Activated gamma-delta T cell treated with anti-CD3 and anti-CD28 coated beads, Interleukin-2, amount 50 U/mL, for 16 hours (primary cell): ENCODE measurements around the gene EFTUD2.

Experiments
- DNase-seq: peaks from one replicate; pipeline ENCODE4 v3.0.0-alpha.2; 2020; ENCODE audit warnings: low read depth

EFTUD2 gene

DNA sequence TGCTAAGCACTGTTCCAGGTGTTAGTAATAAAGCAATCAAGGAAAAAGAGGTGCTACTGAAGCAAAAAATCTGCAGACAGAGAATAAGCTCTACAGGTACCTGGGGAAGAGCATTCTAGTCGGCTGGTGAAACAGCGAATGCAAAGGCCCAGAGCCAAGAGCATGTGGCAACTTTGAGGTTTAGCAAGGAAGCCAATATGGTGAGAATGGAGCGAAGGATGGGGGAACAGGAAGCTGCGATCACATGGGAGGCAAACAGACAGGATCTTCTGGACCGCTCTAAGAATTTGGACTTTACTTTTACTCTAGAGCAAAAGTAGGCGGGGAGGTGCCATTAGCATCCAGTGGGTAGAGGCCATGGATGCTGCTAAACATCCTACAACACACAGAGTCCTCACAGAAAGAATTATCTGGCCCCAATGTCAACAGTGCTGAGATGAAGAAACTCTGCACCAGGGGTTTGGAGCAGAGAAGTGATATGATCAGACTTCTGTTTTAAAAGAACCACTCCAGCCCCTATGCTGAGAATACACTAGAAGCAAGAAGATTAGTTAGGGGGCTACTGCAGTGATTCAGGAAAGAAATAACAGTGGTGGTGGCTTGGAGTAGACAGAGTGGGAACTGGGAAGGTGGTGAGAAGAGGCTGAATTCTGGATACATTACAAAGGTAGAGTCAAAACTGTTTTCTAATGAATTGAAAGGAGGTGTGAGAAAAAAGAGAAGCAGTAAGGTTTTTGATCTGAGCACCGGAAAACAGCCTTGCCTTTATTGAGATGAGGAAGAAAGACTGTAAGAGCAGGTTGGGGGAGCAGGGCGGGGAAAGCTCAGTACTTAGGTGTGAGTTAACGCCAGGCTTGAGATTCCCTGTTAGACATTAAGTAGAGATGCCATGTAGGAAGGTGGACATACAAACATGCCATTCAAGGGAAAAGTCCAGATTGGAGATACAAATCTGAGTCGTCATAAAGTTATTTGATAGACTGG, 11.0 kb downstream of the EFTUD2 start:
- DNase-seq, result no peak

GRCh38 chr17:44887016-44887415, 12.2 kb downstream of the EFTUD2 start:
- no peak for DNase-seq

DNA sequence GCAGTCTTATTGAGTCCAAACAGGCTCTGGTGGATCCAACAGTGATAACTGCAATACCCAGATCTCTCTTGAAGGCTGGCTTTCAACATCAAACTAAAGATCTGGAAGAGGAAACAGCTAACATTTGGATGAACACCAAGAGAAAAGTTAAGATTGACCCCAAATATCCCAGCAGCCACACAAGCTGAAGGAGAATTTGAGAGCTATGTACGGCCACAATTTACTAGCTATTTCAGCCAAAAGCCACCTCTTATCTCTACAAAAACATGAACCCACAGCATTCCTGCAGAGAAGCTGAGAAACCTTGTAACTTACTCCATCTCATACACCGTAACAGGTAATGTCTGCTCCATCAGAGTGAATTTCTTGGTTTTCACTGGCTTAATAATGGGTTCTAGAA, 14.3 kb downstream of the EFTUD2 start:
- no peak for DNase-seq

- no peak for DNase-seq
These were observed 18.1 kb downstream of the EFTUD2 start for GRCh38 chr17:44881145-44881544.

- no peak for DNase-seq
These were observed 19.2 kb downstream of the EFTUD2 start for GRCh38 chr17:44880062-44880461.

GRCh38 chr17:44879376-44879775, 19.9 kb downstream of the EFTUD2 start:
- no peak for DNase-seq

DNA sequence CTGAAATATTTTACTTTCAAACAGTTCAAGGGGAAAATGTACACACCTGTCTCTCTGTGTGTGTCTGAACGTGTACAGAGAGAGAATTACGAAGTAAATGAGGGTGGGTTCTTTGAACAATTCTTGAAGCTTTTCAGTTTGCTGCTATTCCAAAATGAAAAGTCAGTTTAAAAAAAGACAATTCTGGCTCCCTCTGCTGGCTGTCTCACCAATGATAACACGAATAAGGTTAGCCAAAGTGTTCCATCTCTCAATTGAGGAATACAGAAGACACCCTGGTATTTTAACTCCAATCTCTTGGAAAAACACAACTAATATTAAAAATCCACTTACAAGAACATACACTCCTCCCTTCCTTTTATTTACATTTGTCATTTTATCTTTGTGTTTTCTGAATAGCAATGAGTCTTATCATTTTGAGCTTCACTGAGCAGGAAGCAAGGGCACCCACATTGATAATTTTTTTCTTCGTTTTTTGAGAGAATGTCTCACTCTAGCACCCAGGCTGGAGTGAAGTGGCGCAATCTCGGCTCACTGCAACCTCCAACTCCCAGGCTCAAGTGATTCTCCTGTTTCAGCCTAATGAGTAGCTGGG, 20.5 kb downstream of the EFTUD2 start:
- DNase-seq, result no peak

DNA sequence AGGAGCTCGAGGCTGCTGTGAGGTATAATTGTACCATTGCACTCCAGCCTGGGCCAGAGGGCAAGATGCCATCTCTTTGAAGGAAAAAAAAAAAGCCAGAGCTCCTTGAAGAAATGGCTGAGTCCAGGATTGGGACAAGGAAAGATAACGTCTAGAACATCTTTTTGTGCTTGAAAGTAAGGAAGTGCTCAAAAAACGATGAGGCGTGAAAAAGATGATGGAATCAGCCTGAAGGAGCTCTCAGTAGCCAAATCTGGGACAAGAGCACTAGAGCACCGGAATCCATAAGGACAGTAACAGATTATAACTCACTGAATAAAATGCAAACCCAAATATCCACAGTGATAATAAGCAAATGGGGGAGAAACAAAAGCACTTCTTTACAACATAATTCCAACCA, 22.1 kb downstream of the EFTUD2 start:
- DNase-seq, result no peak

GRCh38 chr17:44875761-44876160, 23.5 kb downstream of the EFTUD2 start:
- no peak for DNase-seq

DNA sequence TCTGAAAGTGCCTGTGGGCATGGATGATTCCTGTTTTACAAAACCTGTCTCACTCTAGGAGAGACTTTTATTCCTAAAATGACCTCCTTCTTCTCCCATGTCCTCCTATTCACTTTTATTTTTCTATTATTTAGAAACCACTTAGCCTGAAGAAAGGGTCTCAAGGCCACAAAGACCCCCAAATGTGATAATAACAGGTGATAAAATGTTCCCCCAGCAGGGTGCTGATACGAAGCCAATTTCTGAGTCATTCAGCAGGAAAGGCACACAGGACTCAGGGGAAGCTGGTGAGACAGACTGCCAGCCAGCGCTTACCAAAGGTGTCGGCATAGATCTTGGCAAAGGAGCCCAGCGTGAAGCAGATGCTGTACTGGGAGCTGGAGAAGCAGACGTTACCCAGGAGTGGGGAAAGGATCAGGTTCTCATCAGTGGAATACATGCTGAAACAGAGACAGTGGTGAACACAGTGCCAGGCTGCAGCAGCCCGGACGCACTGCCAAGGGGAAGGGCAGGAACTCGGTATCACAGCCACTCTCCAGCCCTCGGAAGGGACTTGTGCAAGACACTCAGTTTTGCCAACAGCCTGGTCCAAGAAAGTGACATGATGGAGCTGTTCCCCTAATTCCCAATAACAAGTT, 27.0 kb downstream of the EFTUD2 start:
- DNase-seq, result no peak

DNA sequence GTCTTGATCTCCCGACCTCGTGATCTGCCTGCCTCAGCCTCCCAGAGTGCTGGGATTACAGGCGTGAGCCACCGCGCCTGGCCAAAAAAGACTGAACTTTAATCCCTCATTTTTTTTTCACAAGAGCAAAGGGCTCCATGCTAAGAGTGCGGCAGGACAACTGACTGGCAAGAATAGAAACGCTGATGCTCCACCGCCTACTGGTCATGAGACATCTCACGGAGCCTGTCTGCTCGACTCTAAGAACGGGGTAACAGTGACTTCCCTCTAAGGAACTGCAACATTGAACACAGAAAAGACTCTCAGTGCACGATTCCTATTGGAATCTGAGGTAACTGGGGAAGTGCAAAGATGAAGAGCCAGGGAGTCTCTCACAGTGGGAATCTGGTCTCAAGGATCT, 27.7 kb downstream of the EFTUD2 start:
- DNase-seq, result no peak

- DNase-seq, result no peak
These were observed 31.4 kb downstream of the EFTUD2 start for GRCh38 chr17:44867841-44868240.

GRCh38 chr17:44865931-44866330, 33.3 kb downstream of the EFTUD2 start:
- no peak for DNase-seq

GRCh38 chr17:44865231-44865660, 34.0 kb downstream of the EFTUD2 start:
- DNase-seq, result peak; percentile 56

DNA sequence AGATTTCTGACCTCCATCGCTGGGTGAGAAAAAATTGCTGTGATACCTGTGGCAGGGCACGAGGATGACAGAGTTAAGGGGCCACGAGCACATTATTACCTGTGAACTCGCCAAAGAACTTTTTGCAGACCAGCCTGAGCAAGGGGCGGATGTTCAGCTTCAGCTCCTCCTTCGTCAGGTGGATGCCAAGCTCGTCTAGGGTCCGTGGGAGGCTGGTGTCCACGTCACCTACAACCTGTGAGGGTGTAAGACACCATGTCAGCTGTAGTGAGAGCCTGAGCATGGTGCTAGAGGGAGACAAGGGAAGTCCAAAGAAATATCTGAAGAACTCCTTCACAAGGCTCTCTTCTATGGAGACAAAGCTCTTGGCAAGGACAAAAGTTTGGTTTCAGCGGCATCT, 34.4 kb downstream of the EFTUD2 start:
- DNase-seq, result no peak

DNA sequence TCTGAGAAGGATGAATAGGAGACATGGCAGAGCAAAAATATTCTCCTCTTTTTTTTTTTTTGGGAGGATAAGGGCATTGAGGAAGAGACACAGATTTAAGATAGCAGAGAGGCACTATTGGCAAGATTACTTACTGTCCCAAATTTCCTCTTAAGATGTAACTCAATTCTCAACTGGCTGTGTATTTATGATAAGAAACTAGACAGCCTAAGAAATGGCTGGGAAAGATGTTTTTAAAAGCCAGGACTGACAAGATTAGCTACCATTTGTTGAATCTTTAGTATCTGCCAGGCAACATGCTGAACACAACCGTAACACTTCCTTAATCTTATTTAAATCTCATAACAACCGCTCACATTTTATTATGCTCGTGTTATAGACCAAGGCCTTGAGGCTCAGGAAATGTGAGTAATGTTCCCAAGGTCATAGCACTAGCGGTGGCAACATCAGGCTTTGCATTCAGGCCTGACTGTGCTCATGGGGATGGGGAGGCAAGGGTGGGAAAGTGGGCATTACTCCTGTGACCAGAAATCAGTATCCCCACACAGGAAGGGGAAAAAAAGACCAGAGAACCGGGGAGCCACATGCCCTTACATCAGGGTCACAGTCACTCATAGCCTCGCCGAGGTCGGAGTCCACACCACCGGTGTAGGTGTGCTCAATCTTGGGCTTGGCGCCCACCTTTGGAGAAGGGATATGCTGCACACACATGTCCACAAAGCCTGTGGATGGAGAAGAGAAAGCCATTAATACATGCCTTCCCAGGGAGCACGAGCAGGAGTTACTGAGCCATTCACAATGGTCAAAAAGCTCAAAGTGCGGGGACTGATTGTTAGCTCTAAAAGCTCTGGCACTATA, 36.0 kb downstream of the EFTUD2 start:
- no peak for DNase-seq

GRCh38 chr17:44862278-44862914, 36.8 kb downstream of the EFTUD2 start:
- DNase-seq, result no peak

DNA sequence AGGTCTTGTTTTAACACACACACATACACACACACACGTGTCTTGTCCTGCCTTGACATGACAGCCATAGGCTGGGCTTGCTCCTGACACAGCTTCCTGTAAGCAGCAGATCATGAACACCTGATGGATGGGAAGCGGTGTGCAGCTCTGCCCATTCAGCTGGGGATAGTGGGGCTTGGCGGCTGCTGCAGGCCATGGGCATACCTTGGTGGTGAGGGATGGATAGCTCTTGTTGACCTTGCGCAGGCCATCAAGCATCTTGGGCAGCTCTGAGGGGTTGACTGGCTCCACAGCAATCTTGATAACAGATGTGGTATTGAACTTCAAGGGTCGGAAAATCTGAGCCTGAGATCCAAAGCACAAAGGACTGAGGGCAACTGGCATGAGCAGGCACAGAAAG, 39.5 kb downstream of the EFTUD2 start:
- DNase-seq, result no peak

DNA sequence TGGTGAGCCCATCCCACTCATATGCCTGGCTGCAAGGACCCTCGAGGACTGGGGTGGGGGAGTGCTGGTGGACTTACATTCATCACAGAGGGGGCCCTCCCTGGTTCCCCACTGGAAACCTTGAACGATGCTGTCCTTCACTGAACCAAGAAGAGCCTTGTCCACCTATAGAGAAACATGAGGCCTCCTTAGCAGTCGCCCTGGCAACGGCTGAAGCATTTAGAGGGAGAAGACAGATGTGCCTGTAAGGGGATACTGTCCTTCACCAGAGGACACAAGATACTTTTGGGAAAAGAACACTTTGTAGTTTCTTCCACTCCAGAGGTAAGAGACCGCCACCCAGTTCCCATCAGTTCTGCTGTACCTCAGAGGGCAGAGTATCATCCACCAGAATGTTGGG, 45.1 kb downstream of the EFTUD2 start:
- DNase-seq, result no peak

GRCh38 chr17:44850612-44851011, 48.6 kb downstream of the EFTUD2 start:
- DNase-seq, result no peak

DNA sequence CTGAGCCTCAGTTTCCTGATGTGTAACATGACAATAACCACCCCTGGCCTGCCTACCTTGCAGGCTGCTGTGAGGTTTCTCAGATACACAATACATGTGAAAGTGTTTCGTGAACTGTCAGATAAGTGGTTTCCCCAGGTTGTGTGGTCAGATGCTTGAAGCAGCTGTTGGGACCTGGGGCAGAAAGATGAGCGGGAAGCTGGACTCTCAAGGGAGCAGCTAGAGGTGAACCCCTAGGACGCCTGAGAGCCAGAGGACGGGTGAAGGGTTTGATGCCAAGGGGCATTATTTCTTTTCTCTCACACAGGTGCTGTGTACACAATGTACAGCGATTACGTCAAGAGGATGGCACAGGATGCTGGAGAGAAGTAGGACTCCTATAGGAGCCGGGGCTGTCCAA, 49.2 kb downstream of the EFTUD2 start:
- DNase-seq, result no peak
